ENCODE results near the gene TGFA.

TGFA gene

GRCh38 chr2:70569559-70569958 lies 15.9 kb upstream of the TGFA start:
- no peak for TF ChIP-seq Cebpa-rat (IDR thresholded peaks at IDR 0.05)
- H4K20me1 ChIP-seq = no peaks in the 10 kb centered on the region
- no peaks in the 10 kb centered on the region for H3K9me3 ChIP-seq
- peaks cover 29% of the 10 kb centered on the region for H3K4me1 ChIP-seq
- H3K4me2 ChIP-seq = no peak overlapping the region
- H3K27ac ChIP-seq = no peak overlapping the region
- no peaks in the 10 kb centered on the region for H3K27me3 ChIP-seq
- no peaks in the 10 kb centered on the region for H3K36me3 ChIP-seq
- no peak overlapping the region for H3K4me3 ChIP-seq
- H3K9ac ChIP-seq = no peak overlapping the region

DNA sequence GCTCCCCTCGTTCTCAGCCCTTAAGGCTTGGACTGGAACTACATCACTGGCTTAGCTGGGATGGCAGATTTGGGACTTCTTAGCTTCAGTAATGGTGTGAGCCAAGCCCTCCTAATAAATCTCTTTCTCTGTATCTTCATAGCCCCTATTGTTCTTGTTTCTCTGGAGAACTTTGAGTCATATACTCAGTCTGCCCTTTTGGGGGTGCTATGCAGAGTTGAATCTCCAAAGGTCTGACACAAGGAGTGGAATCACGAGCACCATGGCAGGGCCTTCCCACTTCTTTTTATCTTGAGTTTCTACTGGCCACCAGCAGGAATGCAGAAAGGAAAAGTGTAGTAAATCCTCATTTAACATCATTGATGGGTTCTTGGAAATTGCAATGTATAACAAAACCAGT lies 13.3 kb upstream of the TGFA start:
- H3K9ac ChIP-seq = no peak overlapping the region
- no peak overlapping the region for H3K27ac ChIP-seq
- no peak overlapping the region for H3K4me3 ChIP-seq
- H4K20me1 ChIP-seq = no peaks in the 10 kb centered on the region
- no peaks in the 10 kb centered on the region for H3K9me3 ChIP-seq
- no peak overlapping the region for H3K4me2 ChIP-seq
- TF ChIP-seq Cebpa-rat (IDR thresholded peaks at IDR 0.05) = no peak
- H3K27me3 ChIP-seq = no peaks in the 10 kb centered on the region
- H3K36me3 ChIP-seq = no peaks in the 10 kb centered on the region
- H3K4me1 ChIP-seq = peaks cover 3% of the 10 kb centered on the region; the same call in 1 of the 2 replicates

DNA sequence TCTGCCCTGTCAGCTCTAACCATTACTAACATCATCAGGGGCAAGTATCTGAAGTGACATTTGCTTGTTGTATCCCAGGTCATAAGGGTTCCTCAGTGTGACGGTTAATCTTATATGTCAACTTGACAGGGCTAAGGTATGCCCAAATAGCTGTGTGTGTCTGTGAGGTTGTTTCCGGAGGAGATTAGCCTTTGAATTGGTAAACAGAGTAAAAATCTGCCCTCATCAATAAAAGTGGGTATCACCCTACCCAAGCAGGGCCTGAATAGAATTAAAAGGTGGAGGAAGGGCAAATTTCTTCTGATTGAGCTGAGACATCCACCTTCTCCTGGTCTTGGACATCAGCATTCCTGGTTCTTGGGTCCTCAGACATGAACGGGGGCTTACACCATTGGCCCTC lies 12.8 kb upstream of the TGFA start:
- H3K4me1 ChIP-seq = no peaks in the 10 kb centered on the region
- no peak for TF ChIP-seq Cebpa-rat (IDR thresholded peaks at IDR 0.05)
- no peaks in the 10 kb centered on the region for H3K36me3 ChIP-seq
- H3K4me2 ChIP-seq = no peak overlapping the region
- no peaks in the 10 kb centered on the region for H3K27me3 ChIP-seq
- H3K9ac ChIP-seq = no peak overlapping the region
- H3K27ac ChIP-seq = no peak overlapping the region
- no peak overlapping the region for H3K4me3 ChIP-seq
- no peaks in the 10 kb centered on the region for H3K9me3 ChIP-seq
- no peaks in the 10 kb centered on the region for H4K20me1 ChIP-seq

DNA sequence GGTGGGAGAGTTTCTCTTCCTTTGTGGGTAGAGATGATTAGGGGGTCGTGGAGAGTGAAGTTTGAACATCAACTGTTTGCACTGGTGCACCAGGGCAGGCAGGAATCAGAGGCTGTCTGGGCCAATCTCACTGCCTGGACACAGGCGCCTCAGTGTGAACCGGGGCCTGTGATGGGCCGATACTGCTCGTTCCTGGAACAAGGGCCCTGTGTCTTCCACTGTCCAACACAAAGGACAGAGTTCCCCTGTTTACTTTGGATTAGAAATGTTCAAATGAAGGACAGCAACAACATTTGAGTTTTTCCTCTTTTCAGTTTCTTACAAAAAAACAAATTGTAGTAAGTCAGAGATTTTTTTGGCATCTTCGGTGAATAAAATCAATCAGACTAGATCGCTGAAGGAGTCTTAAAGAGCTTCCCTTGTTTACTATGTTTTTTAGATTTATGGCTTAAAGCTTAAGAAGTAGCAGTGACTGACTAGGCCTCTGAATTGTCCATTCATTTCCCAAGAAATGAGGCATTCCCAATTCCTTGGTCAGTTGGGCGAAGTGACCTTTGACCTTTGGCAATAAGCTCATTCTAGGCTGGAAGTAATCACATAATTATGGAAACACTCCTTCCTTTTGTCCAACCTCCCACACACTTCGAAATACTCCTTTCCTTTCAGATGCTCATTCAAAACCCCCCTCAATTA lies 11.6 kb upstream of the TGFA start:
- no peak for TF ChIP-seq Cebpa-rat (IDR thresholded peaks at IDR 0.05)
- Histone ChIP-seq H3K4me1 (no peaks in the 10 kb centered on the region), H3K4me3 (no peak overlapping the region), H3K9ac (no peak overlapping the region), H3K36me3 (no peaks in the 10 kb centered on the region), H3K9me3 (no peaks in the 10 kb centered on the region), H3K27ac (no peak overlapping the region), H3K4me2 (no peak overlapping the region), H4K20me1 (no peaks in the 10 kb centered on the region), H3K27me3 (no peaks in the 10 kb centered on the region)

DNA sequence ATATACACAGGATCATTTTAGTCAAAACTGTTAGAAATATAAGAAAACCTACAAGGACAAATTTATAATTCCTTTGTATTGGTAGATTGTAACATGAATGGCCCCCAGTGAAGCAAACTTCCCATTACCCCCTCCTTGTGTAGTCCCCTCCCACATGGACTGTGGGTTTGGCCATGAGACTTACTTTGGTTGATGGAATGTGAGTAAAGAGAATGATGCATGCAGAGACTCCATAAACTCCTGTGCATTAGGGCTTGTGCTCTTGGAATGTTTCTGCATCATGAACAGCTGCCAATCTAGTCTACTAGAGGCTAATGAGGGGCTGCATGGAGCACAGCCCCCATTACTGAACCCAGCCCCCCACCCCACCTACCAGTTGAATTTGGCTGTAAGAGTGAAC lies 8.3 kb upstream of the TGFA start:
- H3K4me3 ChIP-seq = no peak overlapping the region
- no peaks in the 10 kb centered on the region for H3K9me3 ChIP-seq
- no peak overlapping the region for H3K4me2 ChIP-seq
- H3K36me3 ChIP-seq = no peaks in the 10 kb centered on the region
- peaks cover 27% of the 10 kb centered on the region for H3K4me1 ChIP-seq
- no peak overlapping the region for H3K27ac ChIP-seq
- no peak for TF ChIP-seq Cebpa-rat (IDR thresholded peaks at IDR 0.05)
- no peaks in the 10 kb centered on the region for H3K27me3 ChIP-seq
- H4K20me1 ChIP-seq = no peaks in the 10 kb centered on the region
- no peak overlapping the region for H3K9ac ChIP-seq

DNA sequence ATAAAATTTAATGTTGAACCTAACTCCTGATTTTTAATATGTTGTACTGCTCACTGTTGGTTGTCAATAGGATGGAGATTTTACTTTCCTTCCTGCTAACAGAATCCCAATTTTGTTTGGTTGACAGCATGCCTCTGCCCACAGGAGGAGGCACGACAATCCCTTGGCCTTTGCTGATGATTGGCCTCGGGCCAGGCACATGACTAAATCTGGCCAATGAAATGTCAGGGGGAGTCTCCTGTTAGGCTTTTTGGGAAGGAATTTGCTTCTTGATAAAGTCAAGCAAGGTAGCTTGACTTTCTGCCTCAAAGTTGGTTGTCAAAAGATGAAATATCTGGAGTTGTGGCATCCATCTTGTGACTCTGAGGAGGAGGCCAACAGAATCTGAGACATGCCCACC lies 6.8 kb upstream of the TGFA start:
- TF ChIP-seq Cebpa-rat (IDR thresholded peaks at IDR 0.05) = no peak
- Histone ChIP-seq H3K4me2 (no peak overlapping the region), H4K20me1 (no peaks in the 10 kb centered on the region), H3K4me1 (peaks cover 37% of the 10 kb centered on the region), H3K36me3 (no peaks in the 10 kb centered on the region), H3K4me3 (no peak overlapping the region), H3K27ac (no peak overlapping the region), H3K9me3 (no peaks in the 10 kb centered on the region), H3K9ac (no peak overlapping the region), H3K27me3 (no peaks in the 10 kb centered on the region)

- Histone ChIP-seq H3K4me2 (no peak overlapping the region), H4K20me1 (no peaks in the 10 kb centered on the region), H3K27me3 (peaks cover 3% of the 10 kb centered on the region; the same call in 1 of the 2 replicates), H3K9me3 (no peaks in the 10 kb centered on the region), H3K4me3 (no peak overlapping the region), H3K9ac (no peak overlapping the region), H3K4me1 (peaks cover 41% of the 10 kb centered on the region), H3K27ac (no peak overlapping the region), H3K36me3 (no peaks in the 10 kb centered on the region)
- TF ChIP-seq Cebpa-rat (IDR thresholded peaks at IDR 0.05) = no peak
Observed at GRCh38 chr2:70560040-70560439, 6.4 kb upstream of the TGFA start.

- Histone ChIP-seq H3K4me3 (no peak overlapping the region), H3K4me2 (peak overlapping the region; percentile 79; the same call in 1 of the 2 replicates), H3K9ac (no peak overlapping the region)
Observed at GRCh38 chr2:70558195-70558808, 4.7 kb upstream of the TGFA start.

DNA sequence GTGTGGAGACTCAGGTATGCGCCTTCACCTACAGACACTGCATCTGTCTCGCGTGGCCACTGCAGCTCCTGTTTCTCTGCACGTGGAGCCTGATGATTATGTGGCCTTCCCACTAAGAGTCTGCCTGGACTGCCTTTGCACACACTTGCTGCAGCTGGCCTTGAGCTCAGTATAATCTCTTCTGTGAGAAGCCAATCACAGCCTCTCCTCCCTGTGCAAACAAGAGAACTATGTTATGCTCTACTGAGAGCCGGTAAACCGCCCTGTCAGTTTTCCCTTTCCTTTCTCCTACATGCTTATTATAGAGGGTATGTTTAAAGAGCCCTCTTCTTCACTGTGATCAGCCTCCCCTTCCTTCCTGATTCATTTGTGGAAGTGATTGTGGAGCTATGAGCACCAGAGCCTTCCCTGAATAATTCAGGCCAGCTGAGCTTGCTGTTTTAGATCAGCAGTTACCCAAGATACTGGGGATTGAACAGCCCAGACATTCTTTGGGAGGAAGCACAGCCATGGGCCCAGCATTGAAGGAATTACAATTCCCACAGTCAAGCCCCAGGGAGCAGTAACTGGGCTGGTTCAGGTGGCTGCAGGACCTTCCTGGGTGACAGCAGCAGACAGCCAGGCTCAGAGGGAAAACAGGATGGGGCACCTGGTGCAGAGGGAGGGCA lies 3.7 kb upstream of the TGFA start:
- Histone ChIP-seq H3K9ac (peak overlapping the region; percentile 48; the same call in 1 of the 2 replicates), H3K27ac (peak overlapping the region; percentile 56), H3K9me3 (no peaks in the 10 kb centered on the region), H3K27me3 (peaks cover 29% of the 10 kb centered on the region), H3K4me1 (peaks cover 61% of the 10 kb centered on the region), H3K4me3 (no peak overlapping the region), H3K36me3 (no peaks in the 10 kb centered on the region), H4K20me1 (peaks cover 10% of the 10 kb centered on the region; the same call in 1 of the 2 replicates), H3K4me2 (peak overlapping the region; percentile 79)
- TF ChIP-seq Cebpa-rat (IDR thresholded peaks at IDR 0.05) = no peak

More at GRCh38 chr2:70558195-70558808, 4.7 kb upstream of the TGFA start:
- H3K27me3 ChIP-seq = peaks cover 19% of the 10 kb centered on the region
- H3K36me3 ChIP-seq = no peaks in the 10 kb centered on the region
- TF ChIP-seq Cebpa-rat (IDR thresholded peaks at IDR 0.05) = no peak
- H3K9me3 ChIP-seq = no peaks in the 10 kb centered on the region
- 0 out of 2 replicates have a peak, but pooled peaks cover under 1% of the 10 kb centered on the region for H4K20me1 ChIP-seq
- no peak overlapping the region for H3K27ac ChIP-seq
- H3K4me1 ChIP-seq = peaks cover 52% of the 10 kb centered on the region

GRCh38 chr2:70556608-70557007 lies 3.0 kb upstream of the TGFA start:
- no peak overlapping the region for H3K4me3 ChIP-seq
- no peak for TF ChIP-seq Cebpa-rat (IDR thresholded peaks at IDR 0.05)

More at GRCh38 chr2:70556608-70557007, 3.0 kb upstream of the TGFA start:
- Histone ChIP-seq H3K27me3 (peaks cover 36% of the 10 kb centered on the region), H3K4me2 (peak overlapping the region; percentile 79), H3K4me1 (peaks cover 61% of the 10 kb centered on the region), H4K20me1 (peaks cover 15% of the 10 kb centered on the region), H3K9me3 (no peaks in the 10 kb centered on the region), H3K36me3 (no peaks in the 10 kb centered on the region), H3K27ac (no peak overlapping the region), H3K9ac (no peak overlapping the region)

Data from BLaER1 (cell line).